WTC11 (cell line): ENCODE data around the gene CTNNBIP1. TPM values are rescaled to one million over a fixed set of nuclear protein-coding genes. Genes with fewer than 3 reads are reported as not detected.

Source experiments
- ATAC-seq: fragments of 200-7000 bp; cut with Tn5 transposase; 2 replicates; pipeline ENCODE4 v1.10.0; 2021; ENCODE audit warnings: mild to moderate bottlenecking, moderate library complexity
- Bru-seq: library from RNA; stranded (reverse); fragments of 400-500 nt; gene quantifications from one replicate; lab custom pipeline; 2021; lab: Mats Ljungman, UMichigan
- CTCF ChIA-PET: fragments of 300-600 bp; sonication (Branson Sonifier 250); formaldehyde crosslinking; loops from one replicate; lab custom pipeline; 2021; ENCODE audit warnings: antibody characterized with exemption; lab: Charles Lee
- POLR2A ChIA-PET: fragments of 350-600 bp; sonication (Branson Sonifier 250); formaldehyde crosslinking; loops from one replicate; lab custom pipeline; 2021; ENCODE audit warnings: antibody characterized with exemption; lab: Charles Lee
- DNase-seq: peaks from one replicate; pipeline ENCODE4 v3.0.0; 2021; ENCODE audit warnings: low spot score
- H3K27ac Mint-ChIP-seq: 2 replicates; pipeline ENCODE4 v1.8.0; 2021; ENCODE audit warnings: mixed read lengths
- H3K27me3 Mint-ChIP-seq: 2 replicates; pipeline ENCODE4 v1.8.0; 2021; ENCODE audit warnings: low read depth, mild to moderate bottlenecking, moderate library complexity, mixed read lengths
- H3K36me3 Mint-ChIP-seq: 2 replicates; pipeline ENCODE4 v1.8.0; 2021; ENCODE audit warnings: mixed read lengths
- H3K4me1 Mint-ChIP-seq: 2 replicates; pipeline ENCODE4 v1.8.0; 2022; ENCODE audit warnings: mixed read lengths
- H3K4me3 Mint-ChIP-seq: 2 replicates; pipeline ENCODE4 v1.8.0; 2021; ENCODE audit warnings: mild to moderate bottlenecking, moderate library complexity, mixed read lengths
- H3K9me3 Mint-ChIP-seq: 2 replicates; pipeline ENCODE4 v1.8.0; 2021; ENCODE audit warnings: mixed read lengths
- ATF6 ChIP-seq: sonication (generic); formaldehyde crosslinking; IDR thresholded peaks from 2 replicates; pipeline ENCODE4 v1.8.1; 2023; ENCODE audit warnings: mild to moderate bottlenecking, missing genetic modification reagents
- CTCF ChIP-seq: fragments of 200-600 bp; IDR thresholded peaks from 2 replicates; pipeline ENCODE4 v1.8.0; 2022; ENCODE audit warnings: antibody characterized with exemption
- FOXK1 ChIP-seq: sonication (generic); formaldehyde crosslinking; IDR thresholded peaks from 2 replicates; pipeline ENCODE4 v1.8.0; 2022; ENCODE audit warnings: mild to moderate bottlenecking, moderate library complexity, missing genetic modification reagents
- KAT7 ChIP-seq: sonication (generic); formaldehyde crosslinking; IDR thresholded peaks from 2 replicates; pipeline ENCODE4 v1.8.1; 2023; ENCODE audit warnings: missing genetic modification reagents, mild to moderate bottlenecking, borderline replicate concordance
- MAX ChIP-seq: sonication (generic); formaldehyde crosslinking; IDR thresholded peaks from 2 replicates; pipeline ENCODE4 v1.8.0; 2022; ENCODE audit warnings: mild to moderate bottlenecking, missing genetic modification reagents
- NFATC4 ChIP-seq: fragments of 250-450 bp; sonication (Bioruptor Pico); IDR thresholded peaks from 2 replicates; pipeline ENCODE4 v1.9.0; 2021; ENCODE audit warnings: mild to moderate bottlenecking
- NFYB ChIP-seq: sonication (generic); formaldehyde crosslinking; conservative IDR thresholded peaks from 2 replicates; pipeline ENCODE4 v1.8.0; 2022; ENCODE audit warnings: low read depth, missing genetic modification reagents
- PRRX2 ChIP-seq: fragments of 250-450 bp; sonication (Bioruptor Pico); IDR thresholded peaks from 2 replicates; pipeline ENCODE4 v1.8.0; 2021; ENCODE audit warnings: mild to moderate bottlenecking
- SMAD4 ChIP-seq: sonication (generic); formaldehyde crosslinking; IDR thresholded peaks from 2 replicates; pipeline ENCODE4 v1.8.0; 2022; ENCODE audit warnings: mild to moderate bottlenecking, missing genetic modification reagents
- STAT6 ChIP-seq: sonication (generic); formaldehyde crosslinking; conservative IDR thresholded peaks from 2 replicates; pipeline ENCODE4 v1.8.1; 2023; ENCODE audit warnings: mild to moderate bottlenecking, low read depth, missing genetic modification reagents, moderate library complexity
- TCF7 ChIP-seq: sonication (generic); formaldehyde crosslinking; IDR thresholded peaks from 2 replicates; pipeline ENCODE4 v1.8.0; 2022; ENCODE audit warnings: mild to moderate bottlenecking, low read depth, missing genetic modification reagents, moderate library complexity
- TP53 ChIP-seq: sonication (generic); formaldehyde crosslinking; IDR thresholded peaks from 2 replicates; pipeline ENCODE4 v1.8.1; 2023; ENCODE audit warnings: mild to moderate bottlenecking, missing genetic modification reagents
- ZBTB43 ChIP-seq: sonication (generic); formaldehyde crosslinking; IDR thresholded peaks from 2 replicates; pipeline ENCODE4 v1.8.1; 2023; ENCODE audit warnings: mild to moderate bottlenecking, missing genetic modification reagents
- ZNF121 ChIP-seq: sonication (generic); formaldehyde crosslinking; IDR thresholded peaks from 2 replicates; pipeline ENCODE4 v1.8.0; 2023; ENCODE audit warnings: missing genetic modification reagents
- ZNF281 ChIP-seq: sonication (generic); formaldehyde crosslinking; IDR thresholded peaks from 2 replicates; pipeline ENCODE4 v1.8.0; 2023; ENCODE audit warnings: mild to moderate bottlenecking, missing genetic modification reagents
- ZNF317 ChIP-seq: sonication (generic); formaldehyde crosslinking; IDR thresholded peaks from 2 replicates; pipeline ENCODE4 v1.8.1; 2023; ENCODE audit warnings: low read depth, mild to moderate bottlenecking, moderate library complexity, missing genetic modification reagents, borderline replicate concordance
- ZNF423 ChIP-seq: fragments of 250-450 bp; sonication (Bioruptor Pico); IDR thresholded peaks from 2 replicates; pipeline ENCODE4 v2.1.2; 2022; ENCODE audit warnings: mild to moderate bottlenecking, moderate library complexity
- ZNF425 ChIP-seq: fragments of 250-450 bp; sonication (Bioruptor Pico); conservative IDR thresholded peaks from 2 replicates; pipeline ENCODE4 v1.9.0; 2021; ENCODE audit warnings: mild to moderate bottlenecking
- ZNF671 ChIP-seq: fragments of 250-450 bp; sonication (Bioruptor Pico); IDR thresholded peaks from 2 replicates; pipeline ENCODE4 v1.8.0; 2021; ENCODE audit warnings: mild to moderate bottlenecking
- long read RNA-seq, 3 experiments: library from RNA in 1 of 3; library from capped mRNA in 1 of 3; library from polyadenylated mRNA in 1 of 3; unstranded in 2 of 3; stranded (forward) in 1 of 3; transcript quantifications; one replicate each; pipeline ENCODE4 v2.0.0, GENCODE V29; 2021
- total RNA-seq: library from RNA; stranded (reverse); gene quantifications from 3 replicates; pipeline ENCODE4 v1.2.3, GENCODE V29; 2021

CTNNBIP1 gene
- 51.8 to 58.2 TPM (median 53.0 TPM) in 3 replicates for total RNA-seq
- percentile 60 among the genes with signal in this experiment for Bru-seq, nascent RNA
- long read RNA-seq, experiment 1, transcript CTNNBIP1-203 (6 exons, 3,000 nt), result minor isoform, 23 of 202 reads
- long read RNA-seq, experiment 1, transcript CTNNBIP1-204 (5 exons, 1,206 nt), result major isoform, 150 of 202 reads
- long read RNA-seq, experiment 1, partial matches to known transcripts, result 1 of 202 reads
- long read RNA-seq, experiment 1, other reads (novel, unspliced or antisense), result 28 of 202 reads
- long read RNA-seq, experiment 2, transcript CTNNBIP1-203 (6 exons, 3,000 nt), result minor isoform, 6 of 94 reads
- long read RNA-seq, experiment 2, transcript CTNNBIP1-204 (5 exons, 1,206 nt), result major isoform, 42 of 94 reads
- long read RNA-seq, experiment 2, partial matches to known transcripts, result 5 of 94 reads
- long read RNA-seq, experiment 2, other reads (novel, unspliced or antisense), result 41 of 94 reads
- long read RNA-seq, experiment 3, partial matches to known transcripts, result 3 of 3 reads
- long read RNA-seq, experiment 3, other reads (novel, unspliced or antisense), result 0 of 3 reads

- ATAC-seq, result no peak
- no peaks in the 10 kb centered on the region for H3K9me3 Mint-ChIP-seq
These were observed at the start of gene CTNNBIP1 for GRCh38 chr1:9910076-9910422. CTNNBIP1 (minus strand) TSS chr1:9910269; CDS start chr1:9872064, 38,205 bp downstream.

More at GRCh38 chr1:9910076-9910422, at the start of gene CTNNBIP1:
- DNase-seq, result no peak
- no peaks in the 10 kb centered on the region for H3K36me3 Mint-ChIP-seq
- ChIA-PET CTCF (interaction anchor here (1.0 to 1.2 kb wide), 4 partner anchors 19 to 520 kb away, joined by 3 to 6 read pairs (median 4); partner anchors contain the start of genes CENPS, LZIC and NMNAT1), POLR2A (interaction anchor here (1.2 kb wide), 1 partner anchor 38 kb away, joined by 3 read pairs; no protein-coding TSS in a partner anchor)
- TF ChIP-seq NFATC4 (CRISPR knock-in tag), result no peak
- TF ChIP-seq FOXK1, result no peak
- TF ChIP-seq ZNF671 (CRISPR knock-in tag), result no peak
- TF ChIP-seq ZNF423, result no peak
- no peak for TF ChIP-seq CTCF
- TF ChIP-seq PRRX2 (CRISPR knock-in tag), result no peak
- TF ChIP-seq SMAD4 (CRISPR knock-in tag), result no peak
- no peak for TF ChIP-seq NFYB (CRISPR knock-in tag)
- TF ChIP-seq MAX (CRISPR knock-in tag), result no peak
- TF ChIP-seq ZNF281 (CRISPR knock-in tag), result no peak
- TF ChIP-seq ZNF317, result no peak
- no peak for TF ChIP-seq KAT7
- TF ChIP-seq ZNF425 (CRISPR knock-in tag), result no peak
- TF ChIP-seq TP53, result no peak
- no peak for TF ChIP-seq TCF7 (CRISPR knock-in tag)
- TF ChIP-seq STAT6 (CRISPR knock-in tag), result no peak
- TF ChIP-seq ATF6, result no peak
- no peak for TF ChIP-seq ZBTB43 (CRISPR knock-in tag)
- TF ChIP-seq ZNF121, result no peak
- no peaks in the 10 kb centered on the region for H3K27me3 Mint-ChIP-seq
- peaks cover 33% of the 10 kb centered on the region for H3K4me1 Mint-ChIP-seq
- peak within 1 kb of the TSS; percentile 99 for H3K27ac Mint-ChIP-seq
- H3K4me3 Mint-ChIP-seq, result peak within 1 kb of the TSS; percentile 96
